Measurements from ENCODE around the gene CDC42EP4. TPM values are rescaled to one million over a fixed set of nuclear protein-coding genes. Genes with fewer than 3 reads are reported as not detected.

Gene CDC42EP4
- total and polyA plus RNA-seq, 9 of the 15 experiments (the other 6 are each of a cell fraction or from before 2014, with no cell fraction given): 0.65 to 20.8 (median 12.3) TPM

GRCh38 chr17:73308017-73308823 is 3.6 kb downstream of the CDC42EP4 start (continued):
- no peak for TF ChIP-seq ZC3H11A (IDR thresholded peaks at IDR 0.05; ENCODE audit: low read depth, low read length)
- TF ChIP-seq REST (IDR thresholded peaks at IDR 0.05; ENCODE audit: borderline replicate concordance): no peak; the same call in 1 of the 2 replicates
- TF ChIP-seq REST (CRISPR knock-in tag; IDR thresholded peaks at IDR 0.05; ENCODE audit: low read depth): no peak
- no peak for TF ChIP-seq AFF4 (CRISPR knock-in tag; IDR thresholded peaks at IDR 0.05)
- TF ChIP-seq, protein P1, sequence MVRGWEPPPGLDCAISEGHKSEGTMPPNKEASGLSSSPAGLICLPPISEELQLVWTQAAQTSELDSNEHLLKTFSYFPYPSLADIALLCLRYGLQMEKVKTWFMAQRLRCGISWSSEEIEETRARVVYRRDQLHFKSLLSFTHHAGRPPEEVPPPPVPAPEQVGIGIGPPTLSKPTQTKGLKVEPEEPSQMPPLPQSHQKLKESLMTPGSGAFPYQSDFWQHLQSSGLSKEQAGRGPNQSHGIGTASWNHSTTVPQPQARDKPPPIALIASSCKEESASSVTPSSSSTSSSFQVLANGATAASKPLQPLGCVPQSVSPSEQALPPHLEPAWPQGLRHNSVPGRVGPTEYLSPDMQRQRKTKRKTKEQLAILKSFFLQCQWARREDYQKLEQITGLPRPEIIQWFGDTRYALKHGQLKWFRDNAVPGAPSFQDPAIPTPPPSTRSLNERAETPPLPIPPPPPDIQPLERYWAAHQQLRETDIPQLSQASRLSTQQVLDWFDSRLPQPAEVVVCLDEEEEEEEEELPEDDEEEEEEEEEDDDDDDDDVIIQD (CRISPR knock-in tag; IDR thresholded peaks at IDR 0.05): no peak
- TF ChIP-seq MXI1 (IDR thresholded peaks at IDR 0.05; ENCODE audit: low read depth, low read length): no peak
- TF ChIP-seq RNF219 (CRISPR knock-in tag; IDR thresholded peaks at IDR 0.05): no peak
- TF ChIP-seq CHD4 (IDR thresholded peaks at IDR 0.05; ENCODE audit: insufficient read depth, insufficient replicate concordance, low read depth, low read length, poor library complexity, severe bottlenecking): no peak
- TF ChIP-seq ZKSCAN3 (CRISPR knock-in tag; IDR thresholded peaks at IDR 0.05): no peak
- no peak for TF ChIP-seq KAT7 (CRISPR knock-in tag; IDR thresholded peaks at IDR 0.05; ENCODE audit: borderline replicate concordance)
